GM12864 (cell line): ENCODE results near the gene ZSCAN21.

ENCODE experiments used
- DNase-seq: peaks from one replicate; pipeline ENCODE4 v3.0.0-alpha.2; 2011; ENCODE audit warnings: low read depth
- H3K4me3 ChIP-seq: 2 replicates; pipeline ENCODE4 v1.5.1; 2011; ENCODE audit warnings: mild to moderate bottlenecking, low read depth, low read length, control low read depth
- CTCF ChIP-seq: IDR thresholded peaks from 2 replicates; pipeline ENCODE4 v1.5.1; 2011; ENCODE audit warnings: low read depth, mild to moderate bottlenecking, moderate library complexity, low read length, control low read depth, inconsistent platforms; ENCODE audit errors: missing control alignments

ZSCAN21 gene

DNA sequence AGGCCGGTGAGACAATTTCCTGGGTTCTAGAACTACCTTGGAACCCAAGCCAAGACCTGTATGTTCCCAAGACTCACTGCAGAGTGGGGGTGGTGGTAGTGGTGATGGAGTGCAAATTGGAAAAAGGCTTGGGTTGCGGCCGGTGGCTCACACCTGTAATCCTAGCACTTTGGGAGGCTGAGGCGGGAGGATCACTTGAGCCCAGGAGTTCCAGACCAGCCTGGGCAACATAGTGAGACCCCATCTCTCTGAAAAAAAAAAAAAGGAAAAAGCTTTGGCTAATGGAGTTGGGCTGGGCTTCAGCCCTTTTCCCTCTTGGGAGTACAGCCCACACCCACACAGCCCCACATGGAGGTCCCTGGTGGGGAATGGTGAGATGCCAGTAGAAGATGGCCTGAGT is 56.0 kb downstream of the ZSCAN21 start:
- DNase-seq: no peak
- TF ChIP-seq CTCF: no peak
- no peak overlapping the region for H3K4me3 ChIP-seq

DNA sequence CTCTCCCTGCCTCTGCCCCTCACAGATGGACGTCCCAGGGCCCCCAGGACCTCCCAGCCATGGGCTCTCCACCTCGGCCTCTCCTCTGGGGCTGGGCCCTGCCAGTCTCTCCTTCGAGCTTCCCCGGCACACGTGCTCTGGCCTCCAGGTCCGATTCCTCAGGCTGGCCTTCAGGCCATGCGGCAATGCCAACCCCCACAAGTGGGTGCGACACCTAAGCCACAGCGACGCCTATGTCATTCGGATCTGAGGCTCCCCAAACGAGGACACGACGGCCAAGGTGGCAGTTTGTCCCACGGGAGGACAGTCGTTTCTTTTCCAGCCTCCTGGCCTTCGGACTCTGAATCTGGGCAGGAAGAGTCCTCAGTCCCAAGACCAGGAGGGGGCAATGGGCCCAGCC is 57.1 kb downstream of the ZSCAN21 start:
- no peak for DNase-seq
- TF ChIP-seq CTCF: no peak
- H3K4me3 ChIP-seq: no peak overlapping the region

DNA sequence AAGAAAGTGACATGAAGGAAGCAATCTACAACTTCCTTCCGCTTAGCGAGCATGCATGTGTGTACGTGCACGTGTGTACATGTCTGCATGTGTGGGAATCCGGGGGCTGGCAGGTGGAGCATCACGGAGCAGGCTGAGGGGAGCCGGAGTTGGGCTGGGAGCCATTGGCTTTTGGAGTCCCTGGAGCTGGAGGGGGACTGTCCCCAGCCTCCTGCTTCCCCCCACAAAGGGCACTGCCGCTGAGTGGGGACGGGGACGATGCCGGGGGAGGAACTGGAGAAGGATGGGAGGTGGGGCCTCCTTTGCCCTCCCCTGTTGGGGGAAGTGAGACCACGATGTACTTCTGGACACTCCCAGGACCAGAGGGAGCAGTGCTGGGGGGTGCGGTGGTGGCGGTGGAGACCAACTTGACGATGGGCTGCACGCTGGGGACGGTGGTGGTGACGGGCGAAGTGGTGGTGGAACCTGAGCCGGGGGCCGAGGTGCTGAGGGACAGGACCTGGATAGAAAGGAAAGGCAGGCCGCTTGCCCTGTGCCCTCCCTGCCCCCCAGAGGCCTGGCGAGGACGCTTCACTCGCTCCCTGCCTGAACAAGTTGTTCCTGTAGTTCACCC is 57.7 kb downstream of the ZSCAN21 start:
- no peak overlapping the region for H3K4me3 ChIP-seq
- DNase-seq: no peak
- TF ChIP-seq CTCF: no peak

DNA sequence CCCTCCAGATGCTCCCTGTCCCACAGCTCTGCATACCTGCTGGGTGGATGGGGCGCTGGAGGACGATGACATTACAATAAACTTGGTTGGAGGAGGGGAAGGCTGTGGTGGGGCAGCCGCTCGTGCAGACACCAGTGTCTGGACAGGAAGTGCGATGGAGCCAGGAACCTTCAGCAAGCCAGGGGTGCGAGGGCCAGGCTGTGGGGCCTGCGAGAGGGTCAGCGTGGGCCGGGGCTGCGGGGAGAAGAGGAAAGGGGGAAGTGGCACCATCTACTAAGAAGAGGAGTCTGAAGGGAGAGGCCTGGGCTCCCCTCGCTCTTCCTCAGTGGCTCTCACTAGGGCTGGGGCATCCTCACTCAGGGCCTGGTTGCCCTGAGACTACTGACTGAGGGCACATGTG is 58.3 kb downstream of the ZSCAN21 start:
- no peak for TF ChIP-seq CTCF
- H3K4me3 ChIP-seq: no peak overlapping the region

DNA sequence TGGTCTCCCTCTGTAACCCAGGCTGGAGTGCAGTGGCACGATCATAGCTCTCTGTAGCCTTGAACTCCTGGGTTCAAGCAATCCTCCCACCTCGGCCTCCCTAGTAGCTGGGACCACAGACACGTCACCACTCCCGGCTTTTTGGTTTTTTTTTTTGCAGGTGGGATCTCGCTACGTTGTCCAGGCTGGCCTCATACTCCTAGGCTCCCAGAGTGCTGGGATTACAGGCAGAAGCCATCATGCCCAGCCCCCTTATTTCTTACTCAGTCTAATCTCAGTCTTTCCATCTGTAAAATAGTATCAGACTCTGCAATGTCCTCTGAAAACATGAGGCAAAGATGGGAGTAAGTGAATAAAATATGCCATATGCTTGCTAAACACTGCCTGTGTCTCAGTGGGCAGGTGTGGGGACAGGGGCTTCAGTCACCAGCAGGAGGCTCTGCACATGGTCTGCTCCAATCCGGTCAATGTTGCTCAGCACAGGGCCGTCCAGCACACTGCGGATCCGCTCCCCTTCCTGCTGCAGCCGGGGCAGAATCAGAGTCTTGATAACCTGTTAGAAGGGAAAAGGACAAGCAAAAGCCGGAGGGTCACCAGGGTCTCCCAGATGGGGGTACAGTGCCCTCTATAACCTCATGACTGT is 60.1 kb downstream of the ZSCAN21 start:
- no peak for TF ChIP-seq CTCF

More for the DNA sequence above, 58.3 kb downstream of the ZSCAN21 start:
- DNase-seq: no peak

DNA sequence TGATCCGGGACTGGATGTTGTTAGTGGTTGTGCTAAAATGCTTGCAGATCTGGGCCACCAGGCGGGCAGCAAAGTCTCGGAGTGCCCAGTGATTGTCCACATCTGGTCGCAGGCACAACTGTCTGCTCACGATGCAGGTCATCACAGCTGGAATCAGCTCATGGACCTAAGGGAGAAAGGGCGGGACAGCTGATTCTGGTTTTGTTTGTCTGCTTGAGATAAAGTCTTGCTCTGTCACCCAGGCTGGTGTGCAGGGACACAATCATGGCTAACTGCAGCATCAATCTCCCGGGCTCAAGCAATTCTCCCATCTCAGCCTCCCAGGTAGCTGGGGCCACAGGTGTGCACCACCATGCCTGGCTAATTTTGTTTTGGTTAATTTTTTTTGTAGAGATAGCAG is 61.6 kb downstream of the ZSCAN21 start:
- no peak for TF ChIP-seq CTCF
- DNase-seq: no peak
- no peak overlapping the region for H3K4me3 ChIP-seq

More for the DNA sequence above, 60.1 kb downstream of the ZSCAN21 start:
- no peak for DNase-seq
- H3K4me3 ChIP-seq: no peak overlapping the region

DNA sequence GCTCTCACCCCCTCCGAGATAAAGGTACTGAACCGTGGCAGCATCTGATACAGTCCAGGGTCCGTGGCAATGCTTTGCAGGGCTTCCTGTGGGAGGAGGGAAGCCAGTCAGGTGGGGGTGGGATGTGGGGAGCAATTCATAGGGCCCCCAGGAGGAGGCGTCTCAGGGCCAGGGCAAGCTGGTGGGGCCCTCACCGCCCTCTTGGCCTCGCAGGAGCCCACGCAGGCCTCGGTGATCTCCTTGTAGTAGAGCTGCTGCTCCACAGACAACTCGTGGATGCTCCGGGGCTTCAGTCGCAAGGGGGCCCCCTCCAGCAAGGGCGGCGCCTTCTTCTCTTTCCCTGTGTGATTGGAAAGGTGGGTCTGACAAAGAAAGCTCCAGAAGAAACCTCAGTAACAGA is 62.3 kb downstream of the ZSCAN21 start:
- no peak overlapping the region for H3K4me3 ChIP-seq
- no peak for DNase-seq
- peak; percentile 5 for TF ChIP-seq CTCF
